ENCODE results near the gene SLCO1C1.

Gene SLCO1C1

GRCh38 chr12:20800160-20800559 lies 105.0 kb downstream of the SLCO1C1 start:
- no peak overlapping the region for H2BK5ac ChIP-seq (ENCODE audit: low read depth, low read length, poor library complexity)
- no peak overlapping the region for H3K18ac ChIP-seq (ENCODE audit: low read length)
- H4K12ac ChIP-seq (ENCODE audit: low read depth, low read length): no peak overlapping the region
- no peak overlapping the region for H2AK5ac ChIP-seq (ENCODE audit: low read length)
- H4K91ac ChIP-seq (ENCODE audit: low read depth, low read length): no peak overlapping the region
- H3K36me3 ChIP-seq (ENCODE audit: control insufficient read depth in 1 of 2, insufficient read depth in 2 of 2, low read length in 2 of 2): no peaks in the 10 kb centered on the region
- H3K79me2 ChIP-seq (ENCODE audit: control insufficient read depth, insufficient read depth, low read length, poor library complexity): no peaks in the 10 kb centered on the region
- H3K23ac ChIP-seq (ENCODE audit: low read length): no peak overlapping the region
- no peak overlapping the region for H3K4me3 ChIP-seq (ENCODE audit: low read depth, low read length)
- no peak overlapping the region for H3K4me2 ChIP-seq (ENCODE audit: low read length)
- WGBS (ENCODE audit: extremely low coverage, insufficient coverage, insufficient read length): no CpG with 5 or more reads among the region's 1 CpG
- H3K9me3 ChIP-seq (ENCODE audit: insufficient read depth, low read depth, low read length): no peaks in the 10 kb centered on the region
- no peak overlapping the region for H3K14ac ChIP-seq (ENCODE audit: low read length)
- no peaks in the 10 kb centered on the region for H3K27me3 ChIP-seq (ENCODE audit: insufficient read depth, low read length)
- no peaks in the 10 kb centered on the region for H3K4me1 ChIP-seq (ENCODE audit: control insufficient read depth in 1 of 2, insufficient read depth in 2 of 2, low read length in 2 of 2)
- no peak overlapping the region for H4K8ac ChIP-seq (ENCODE audit: low read depth, low read length)
- H3K27ac ChIP-seq (ENCODE audit: low read depth, low read length): no peak overlapping the region
- H2BK12ac ChIP-seq (ENCODE audit: low read length): no peak overlapping the region
- H3K4ac ChIP-seq (ENCODE audit: low read depth, low read length): no peak overlapping the region
- H3K9ac ChIP-seq (ENCODE audit: low read length): no peak overlapping the region
- no peaks in the 10 kb centered on the region for H3K79me1 ChIP-seq (ENCODE audit: low read length)
- H2BK120ac ChIP-seq (ENCODE audit: insufficient read depth, low read length, poor library complexity): no peak overlapping the region
- no peak for DNase-seq
- no peak overlapping the region for H2AFZ ChIP-seq (ENCODE audit: insufficient read depth, low read length, poor library complexity)

- Histone ChIP-seq H2AFZ (ENCODE audit: insufficient read depth, low read length, poor library complexity) (no peak overlapping the region), H3K18ac (ENCODE audit: low read length) (no peak overlapping the region), H3K4ac (ENCODE audit: low read depth, low read length) (no peak overlapping the region), H3K9ac (ENCODE audit: low read length) (no peak overlapping the region), H3K4me2 (ENCODE audit: low read length) (no peak overlapping the region), H3K27me3 (ENCODE audit: insufficient read depth, low read length) (no peaks in the 10 kb centered on the region), H4K12ac (ENCODE audit: low read depth, low read length) (no peak overlapping the region), H3K27ac (ENCODE audit: low read depth, low read length) (no peak overlapping the region), H3K23ac (ENCODE audit: low read length) (no peak overlapping the region), H3K79me1 (ENCODE audit: low read length) (no peaks in the 10 kb centered on the region), H3K79me2 (ENCODE audit: control insufficient read depth, insufficient read depth, low read length, poor library complexity) (no peaks in the 10 kb centered on the region), H4K8ac (ENCODE audit: low read depth, low read length) (no peak overlapping the region), H2BK120ac (ENCODE audit: insufficient read depth, low read length, poor library complexity) (no peak overlapping the region), H3K4me3 (ENCODE audit: low read depth, low read length) (no peak overlapping the region), H2BK5ac (ENCODE audit: low read depth, low read length, poor library complexity) (no peak overlapping the region), H3K36me3 (ENCODE audit: control insufficient read depth in 1 of 2, insufficient read depth in 2 of 2, low read length in 2 of 2) (no peaks in the 10 kb centered on the region), H3K14ac (ENCODE audit: low read length) (no peak overlapping the region), H2BK12ac (ENCODE audit: low read length) (no peak overlapping the region), H3K4me1 (ENCODE audit: control insufficient read depth in 1 of 2, insufficient read depth in 2 of 2, low read length in 2 of 2) (no peaks in the 10 kb centered on the region), H3K9me3 (ENCODE audit: insufficient read depth, low read depth, low read length) (no peaks in the 10 kb centered on the region), H4K91ac (ENCODE audit: low read depth, low read length) (no peak overlapping the region), H2AK5ac (ENCODE audit: low read length) (no peak overlapping the region)
- no peak for DNase-seq
Observed at GRCh38 chr12:20801035-20801434, 105.9 kb downstream of the SLCO1C1 start.
